GM23338 (cell line): Measurements from ENCODE around the gene TIMM13. TPM values are rescaled to one million over a fixed set of nuclear protein-coding genes. Genes with fewer than 3 reads are reported as not detected.

Experiments used
- ATAC-seq: fragments of 200-7000 bp; cut with Tn5 transposase; 3 replicates; pipeline ENCODE4 v1.9.1; 2020
- DNase-seq: peaks from one replicate; pipeline ENCODE4 v3.0.0-alpha.2; 2015; ENCODE audit warnings: low spot score
- H2AFZ ChIP-seq: fragments of 200-600 bp; sonication (generic); 2 replicates; pipeline ENCODE4 v1.8.0; 2016; ENCODE audit warnings: antibody characterized with exemption, mild to moderate bottlenecking, moderate library complexity
- H3F3A ChIP-seq: fragments of 200-600 bp; sonication (generic); replicated peaks from 2 replicates; pipeline ENCODE4 v1.8.0; 2017; ENCODE audit warnings: antibody characterized with exemption, mixed run types, low read depth
- H3K27ac ChIP-seq: fragments of 200-600 bp; sonication (generic); 2 replicates; pipeline ENCODE4 v1.6.1; 2016; ENCODE audit warnings: low read depth
- H3K27me3 ChIP-seq: fragments of 200-600 bp; sonication (generic); 2 replicates; pipeline ENCODE4 v1.8.0; 2016; ENCODE audit warnings: mild to moderate bottlenecking, mixed run types, moderate library complexity; ENCODE audit not compliant: insufficient read depth
- H3K36me3 ChIP-seq: fragments of 200-600 bp; sonication (generic); 2 replicates; pipeline ENCODE4 v1.8.0; 2016; ENCODE audit warnings: mild to moderate bottlenecking; ENCODE audit not compliant: insufficient read depth
- H3K4me1 ChIP-seq: fragments of 200-600 bp; sonication (generic); 2 replicates; pipeline ENCODE4 v1.8.0; 2016; ENCODE audit warnings: mild to moderate bottlenecking, moderate library complexity; ENCODE audit not compliant: insufficient read depth
- H3K4me2 ChIP-seq: fragments of 200-600 bp; sonication (generic); 2 replicates; pipeline ENCODE4 v1.7.1; 2017; ENCODE audit warnings: mixed run types
- H3K4me3 ChIP-seq: fragments of 200-600 bp; sonication (generic); 2 replicates; pipeline ENCODE4 v1.6.1; 2016; ENCODE audit warnings: mixed run types
- H3K79me2 ChIP-seq: fragments of 200-600 bp; sonication (generic); replicated peaks from 2 replicates; pipeline ENCODE4 v1.8.0; 2017; ENCODE audit warnings: mild to moderate bottlenecking; ENCODE audit not compliant: insufficient read depth
- H3K9me2 ChIP-seq: fragments of 200-600 bp; sonication (generic); 2 replicates; pipeline ENCODE4 v1.8.0; 2017; ENCODE audit not compliant: insufficient read depth
- H4K20me1 ChIP-seq: fragments of 200-600 bp; sonication (generic); replicated peaks from 2 replicates; pipeline ENCODE4 v1.8.0; 2017; ENCODE audit warnings: mild to moderate bottlenecking; ENCODE audit not compliant: insufficient read depth
- H3K27ac Mint-ChIP-seq: 2 replicates; pipeline ENCODE4 v1.8.0; 2020; ENCODE audit warnings: inconsistent platforms, mild to moderate bottlenecking, moderate library complexity, mixed read lengths
- H3K27me3 Mint-ChIP-seq: 3 replicates; pipeline ENCODE4 v1.8.0; 2022; ENCODE audit warnings: low read depth, mild to moderate bottlenecking, moderate library complexity, mixed read lengths, inconsistent platforms; ENCODE audit not compliant: insufficient read depth, poor library complexity
- H3K36me3 Mint-ChIP-seq: 3 replicates; pipeline ENCODE4 v1.8.0; 2021; ENCODE audit warnings: low read depth, mild to moderate bottlenecking, inconsistent platforms, moderate library complexity, mixed read lengths
- H3K4me1 Mint-ChIP-seq: 3 replicates; pipeline ENCODE4 v1.8.0; 2020; ENCODE audit warnings: mild to moderate bottlenecking, inconsistent platforms, mixed read lengths
- H3K4me3 Mint-ChIP-seq: 3 replicates; pipeline ENCODE4 v1.8.0; 2021; ENCODE audit warnings: moderate library complexity, mild to moderate bottlenecking, inconsistent platforms, mixed read lengths
- H3K9me3 Mint-ChIP-seq: 3 replicates; pipeline ENCODE4 v1.8.0; 2020; ENCODE audit warnings: moderate library complexity, mild to moderate bottlenecking, inconsistent platforms, mixed read lengths
- CREB1 ChIP-seq: fragments of 250-450 bp; sonication (Bioruptor Pico); IDR thresholded peaks from 2 replicates; pipeline ENCODE4 v1.5.0; 2020; ENCODE audit warnings: low read depth, mild to moderate bottlenecking, moderate library complexity
- JUNB ChIP-seq: IDR thresholded peaks from one replicate; pipeline ENCODE4 v1.6.1; 2016; ENCODE audit warnings: antibody characterized with exemption; ENCODE audit not compliant: unreplicated experiment
- NANOG ChIP-seq: IDR thresholded peaks from 2 replicates; pipeline ENCODE4 v1.6.1; 2016; ENCODE audit warnings: antibody characterized with exemption, borderline replicate concordance
- POLR2AphosphoS5 ChIP-seq: IDR thresholded peaks from 2 replicates; pipeline ENCODE4 v1.6.1; 2016; ENCODE audit warnings: antibody characterized with exemption, low read depth
- REST ChIP-seq: IDR thresholded peaks from one replicate; pipeline ENCODE4 v1.6.1; 2018; ENCODE audit warnings: antibody characterized with exemption; ENCODE audit not compliant: unreplicated experiment
- ZNF331 ChIP-seq: fragments of 250-450 bp; sonication (Bioruptor Pico); IDR thresholded peaks from 2 replicates; pipeline ENCODE4 v1.5.0; 2020; ENCODE audit warnings: low read depth, mild to moderate bottlenecking, moderate library complexity
- ZNF462 ChIP-seq: fragments of 250-450 bp; sonication (Bioruptor Pico); IDR thresholded peaks from 2 replicates; pipeline ENCODE4 v1.5.0; 2020; ENCODE audit warnings: mild to moderate bottlenecking, moderate library complexity
- polyA plus RNA-seq: library from polyadenylated mRNA; unstranded; fragments of >200 nt; fragmentation: Nextera tagmentation; extraction: Ambion mirVana; gene quantifications from 2 replicates; pipeline ENCODE4 v1.2.1, GENCODE V29; 2016
- total RNA-seq: library from RNA; depleted of rRNA; stranded (reverse); fragments of >200 nt; shearing (Covaris generic); gene quantifications from 2 replicates; pipeline ENCODE4 v1.2.3, GENCODE V29; 2014

Gene TIMM13
- total and polyA plus RNA-seq, 2 experiments from 2014 or later: 140 to 347 TPM

- TF ChIP-seq ZNF462: no peak
- TF ChIP-seq NANOG: no peak
- no peak for TF ChIP-seq ZNF331 (CRISPR knock-in tag)
Measured at GRCh38 chr19:2432131-2432848, 4.9 kb upstream of the TIMM13 start (continued).

GRCh38 chr19:2431318-2432055, 4.1 kb upstream of the TIMM13 start:
- H2AFZ ChIP-seq: no peak overlapping the region
- Mint-ChIP-seq H3K4me3 (no peak overlapping the region), H3K9me3 (peaks cover 5% of the 10 kb centered on the region), H3K4me1 (peaks cover 22% of the 10 kb centered on the region), H3K27ac (no peak overlapping the region), H3K36me3 (peaks cover 49% of the 10 kb centered on the region), H3K27me3 (peaks cover 23% of the 10 kb centered on the region)
- no peak overlapping the region for H3K27ac ChIP-seq
- TF ChIP-seq JUNB (no peak), REST (no peak), POLR2AphosphoS5 (no peak), CREB1 (CRISPR knock-in tag) (no peak)
- H3K4me3 ChIP-seq: no peak overlapping the region
- no peak for DNase-seq
- no peaks in the 10 kb centered on the region; the same call in 1 of the 2 replicates for H3K36me3 ChIP-seq
- peaks cover 7% of the 10 kb centered on the region for H3K79me2 ChIP-seq
- peaks cover 24% of the 10 kb centered on the region for H3F3A ChIP-seq
- H3K27me3 ChIP-seq: no peaks in the 10 kb centered on the region
- H4K20me1 ChIP-seq: no peaks in the 10 kb centered on the region; the same call in none of the 2 replicates
- no peak for ATAC-seq
- H3K4me2 ChIP-seq: no peak overlapping the region
- no peaks in the 10 kb centered on the region for H3K9me2 ChIP-seq
- peaks cover 5% of the 10 kb centered on the region for H3K4me1 ChIP-seq
